PFSK-1 (cell line): ENCODE data around the gene FYB1.

Experiments
- POLR2AphosphoS5 ChIP-seq: IDR thresholded peaks from 2 replicates; pipeline ENCODE4 v1.6.1; 2012; ENCODE audit warnings: low read depth, mild to moderate bottlenecking, control low read depth, low read length, moderate library complexity
- TAF1 ChIP-seq: IDR thresholded peaks from 2 replicates; pipeline ENCODE4 v1.6.1; 2012; ENCODE audit warnings: low read length, control low read depth, borderline replicate concordance; ENCODE audit not compliant: insufficient read depth

- TF ChIP-seq TAF1: no peak
- no peak for TF ChIP-seq POLR2AphosphoS5
These were observed 112.0 kb downstream of the FYB1 start for GRCh38 chr5:39107350-39107749.
